EL (cell line): ENCODE data around the gene SLC16A12.
"Not testable (repeated sequence)": the region's sequence is repeated elsewhere in the genome, so short reads cannot be mapped to it uniquely, and the experiment has no call there.

Experiments used
- DNase-seq: peaks from one replicate; pipeline ENCODE4 v3.0.0-alpha.2; 2016

Gene SLC16A12

DNA sequence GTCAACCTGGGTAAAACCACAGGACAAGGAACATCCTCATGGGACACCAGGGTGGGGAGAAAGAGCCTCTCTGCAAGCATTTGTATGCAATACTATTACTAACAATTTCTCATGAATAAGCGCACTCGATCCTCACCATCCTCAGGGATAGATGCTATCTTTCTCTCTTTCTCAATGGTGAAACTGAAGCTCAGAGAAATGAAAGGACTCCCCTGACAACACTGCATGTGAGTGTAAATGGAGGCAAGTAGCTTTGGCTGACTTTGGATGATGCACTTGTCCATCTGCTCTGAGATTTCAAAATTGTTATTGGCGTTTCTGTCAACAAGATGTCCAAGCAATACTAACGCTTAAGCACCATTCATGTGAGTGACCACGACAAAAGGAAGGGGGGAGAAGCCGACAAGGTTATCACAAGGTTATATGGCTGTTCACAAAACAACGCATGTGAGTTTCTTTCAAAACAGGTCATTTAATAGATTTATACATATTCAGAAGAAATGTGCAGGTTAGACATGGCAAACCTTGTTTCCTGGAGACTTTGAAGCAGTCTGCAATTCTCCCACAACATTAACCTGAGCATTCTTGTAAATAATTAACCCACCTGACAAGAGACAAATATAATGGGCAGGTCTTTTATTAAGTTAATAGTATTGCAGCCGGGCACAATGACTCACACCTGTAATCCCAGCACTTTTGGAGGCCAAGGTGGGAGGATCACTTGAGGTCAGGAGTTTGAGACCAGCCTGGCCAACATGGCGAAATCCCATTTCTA, 67.0 kb downstream of the SLC16A12 start:
- no peak for DNase-seq

DNA sequence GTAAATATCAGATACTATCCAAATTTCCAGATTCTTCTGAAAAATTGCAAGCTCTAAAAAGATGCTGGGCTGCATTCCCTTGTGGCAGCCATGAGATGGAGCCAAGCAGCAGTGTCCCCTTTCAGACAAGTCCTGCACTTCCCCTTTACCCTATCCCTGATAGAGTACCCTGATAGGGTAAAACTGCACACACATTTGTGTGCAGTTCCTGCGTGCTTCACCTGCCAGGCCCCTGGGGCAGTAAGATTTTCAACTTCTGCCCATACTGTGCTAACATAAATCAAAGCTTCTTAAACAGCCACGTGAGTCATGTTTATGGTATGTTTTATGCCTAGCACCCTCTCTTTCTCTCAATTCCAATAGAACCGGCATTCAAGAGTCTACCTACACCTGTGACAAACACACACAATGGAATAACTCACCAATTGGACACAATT, 68.8 kb downstream of the SLC16A12 start:
- peak; percentile 59 for DNase-seq

DNA sequence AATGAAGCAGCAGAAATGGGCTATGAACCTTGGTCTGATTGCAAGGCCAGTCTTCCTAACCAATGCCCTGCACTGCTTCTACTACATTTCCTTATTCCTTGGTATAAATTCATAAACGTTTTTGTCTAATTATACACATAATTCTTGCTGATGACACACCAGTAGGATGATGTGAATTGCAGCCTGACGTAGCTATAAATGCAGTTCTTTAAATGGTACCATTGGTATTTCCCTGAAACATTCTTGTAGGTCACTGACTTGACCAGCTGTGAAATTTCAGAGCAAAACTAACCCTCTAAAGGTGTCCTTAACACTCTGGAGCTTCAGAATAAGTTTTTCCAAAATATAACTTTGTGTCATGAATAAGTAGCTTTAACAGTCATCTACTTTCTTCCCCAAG, 70.2 kb downstream of the SLC16A12 start:
- no peak for DNase-seq

DNA sequence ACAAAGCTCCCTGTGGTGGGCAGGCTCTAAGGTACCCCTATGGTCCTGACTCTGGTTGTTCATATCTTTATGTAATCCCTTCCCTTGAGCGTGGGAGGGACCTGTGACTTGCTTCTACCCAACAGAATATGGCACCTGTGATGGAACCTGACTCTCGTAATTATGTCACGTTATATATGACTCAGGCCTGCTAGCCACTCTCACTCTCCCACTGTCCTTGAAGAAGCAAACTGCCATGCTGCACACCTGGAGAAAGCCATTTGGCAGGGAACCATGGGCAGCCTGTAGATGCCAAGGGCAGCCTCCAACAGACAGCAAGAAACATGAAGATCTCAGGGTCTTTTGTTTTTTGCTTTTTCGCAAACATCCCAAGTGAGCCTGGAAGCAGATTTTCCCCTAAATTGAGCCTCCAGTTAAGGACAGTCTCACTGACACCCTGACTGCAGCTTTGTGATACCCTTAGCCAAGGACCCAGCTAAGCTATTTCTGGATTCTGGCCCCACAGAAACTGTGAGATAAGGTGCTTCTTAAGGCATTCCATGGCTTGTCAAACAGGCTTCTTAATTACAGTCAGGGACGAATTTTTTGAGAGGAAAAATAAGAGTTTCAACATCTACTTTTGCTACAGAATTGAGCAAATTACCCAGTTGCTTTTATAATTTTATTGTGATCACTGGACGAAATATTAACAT, 71.4 kb downstream of the SLC16A12 start:
- DNase-seq: no peak

DNA sequence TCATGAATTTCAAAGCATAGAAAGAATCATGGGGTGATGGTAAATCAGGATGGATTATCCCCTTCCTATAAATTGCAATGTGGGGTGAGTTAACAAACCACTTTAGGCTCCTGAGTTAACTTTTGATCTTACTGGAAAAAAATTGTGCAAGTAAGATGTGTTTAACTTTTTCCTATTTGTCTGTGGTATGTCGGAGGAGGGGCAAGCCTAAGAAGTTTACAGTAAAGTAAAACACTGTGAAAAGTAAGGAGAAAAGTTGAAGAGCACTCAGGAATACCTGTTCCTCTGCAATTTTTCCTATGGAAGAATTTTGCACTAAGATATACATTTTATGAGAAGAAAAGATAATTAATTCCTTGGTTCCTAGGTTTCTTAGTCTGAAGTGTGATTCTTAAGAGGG, 76.6 kb downstream of the SLC16A12 start:
- DNase-seq: peak; percentile 16

DNA sequence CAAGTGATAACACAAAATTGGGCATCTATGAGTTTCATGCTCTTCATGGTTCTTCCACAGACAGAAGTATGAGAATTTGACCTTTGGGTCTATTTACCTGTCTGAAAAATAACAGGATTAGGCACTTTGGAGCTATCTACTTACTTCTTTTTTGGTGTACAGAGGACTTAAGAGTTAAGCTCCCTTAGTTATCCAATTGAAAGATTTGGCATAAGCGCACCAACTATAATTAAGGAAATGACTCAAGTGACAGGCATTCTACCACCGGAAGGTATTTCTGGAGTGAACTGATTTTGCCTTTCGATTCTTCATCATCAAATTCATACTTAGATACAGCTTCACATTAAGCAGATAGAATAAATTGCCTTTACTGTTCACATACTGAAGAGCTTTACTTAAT, 77.1 kb downstream of the SLC16A12 start:
- peak; percentile 86 for DNase-seq

DNA sequence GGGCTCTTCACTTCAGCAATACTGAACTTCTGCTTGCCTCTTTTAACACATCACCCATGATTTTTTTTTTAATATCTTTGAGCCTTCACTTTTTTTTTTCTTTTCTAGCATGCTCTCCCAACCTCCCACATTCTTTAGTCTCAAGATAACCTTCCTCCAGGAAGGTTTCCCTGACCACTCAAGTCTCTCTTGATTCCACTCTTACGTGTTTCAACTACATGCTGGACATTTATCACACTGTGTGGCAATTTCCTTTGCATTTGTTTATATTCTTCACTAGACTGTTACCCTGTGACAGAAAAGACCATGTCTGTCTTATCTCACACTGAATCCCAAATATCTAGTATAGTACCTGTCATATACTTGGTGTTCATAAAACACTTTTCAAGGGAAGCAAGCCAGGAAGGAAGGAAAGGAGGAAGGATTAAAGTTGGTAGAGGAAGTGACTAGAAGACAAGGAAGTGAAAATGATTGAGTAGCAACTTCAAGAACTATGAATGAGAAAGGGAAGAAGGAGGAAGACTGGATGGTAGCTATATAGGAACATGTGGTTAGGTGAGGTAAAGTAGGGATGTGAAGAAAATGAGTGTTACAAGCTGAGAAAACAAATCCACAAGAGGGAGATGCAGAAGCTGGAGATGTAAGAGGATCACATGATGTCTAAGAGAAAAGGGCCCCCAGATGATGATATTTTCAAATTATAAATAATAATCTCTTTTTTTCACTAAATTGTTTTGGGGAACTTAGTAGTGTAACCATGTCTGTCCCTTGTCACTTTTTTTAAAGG, 80.6 kb downstream of the SLC16A12 start:
- no peak for DNase-seq

DNA sequence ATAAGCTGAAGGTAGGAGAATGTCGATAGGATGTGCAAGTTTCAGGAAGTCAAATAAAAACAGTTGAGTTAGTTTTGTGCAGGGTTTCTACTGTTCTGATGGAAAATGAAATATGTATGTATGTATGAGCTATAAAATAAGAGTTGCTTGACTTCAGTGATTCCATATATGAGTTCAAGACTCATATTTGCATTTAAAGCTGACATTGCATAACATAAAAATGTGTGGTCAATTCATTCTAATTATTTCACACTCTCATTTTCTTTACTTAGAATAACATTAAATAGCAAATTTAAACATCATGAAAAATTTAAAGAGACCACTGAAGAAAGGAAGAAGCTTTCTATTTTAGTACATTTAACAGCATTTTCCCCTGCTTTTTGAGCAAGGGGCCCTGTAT, 83.2 kb downstream of the SLC16A12 start:
- DNase-seq: no peak

DNA sequence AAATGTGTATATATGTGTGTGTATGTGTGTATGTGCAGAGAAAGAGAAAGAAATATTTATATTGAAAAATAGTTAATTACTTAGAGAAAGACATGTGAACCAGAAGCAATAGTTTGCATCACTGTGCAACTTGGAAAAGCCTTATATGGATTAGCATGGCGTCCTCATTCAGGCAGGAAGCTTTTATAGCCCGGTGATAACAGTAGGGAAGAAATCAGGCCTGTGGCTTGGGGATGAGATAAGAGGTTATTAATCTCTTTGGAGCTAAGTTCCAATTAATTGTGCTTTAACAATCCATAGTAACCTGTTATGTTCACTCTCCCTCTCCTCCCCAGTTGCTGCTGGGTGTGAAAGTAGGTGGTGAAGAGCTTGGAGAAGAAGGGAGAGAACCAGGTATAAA, 84.5 kb downstream of the SLC16A12 start:
- DNase-seq: no peak

DNA sequence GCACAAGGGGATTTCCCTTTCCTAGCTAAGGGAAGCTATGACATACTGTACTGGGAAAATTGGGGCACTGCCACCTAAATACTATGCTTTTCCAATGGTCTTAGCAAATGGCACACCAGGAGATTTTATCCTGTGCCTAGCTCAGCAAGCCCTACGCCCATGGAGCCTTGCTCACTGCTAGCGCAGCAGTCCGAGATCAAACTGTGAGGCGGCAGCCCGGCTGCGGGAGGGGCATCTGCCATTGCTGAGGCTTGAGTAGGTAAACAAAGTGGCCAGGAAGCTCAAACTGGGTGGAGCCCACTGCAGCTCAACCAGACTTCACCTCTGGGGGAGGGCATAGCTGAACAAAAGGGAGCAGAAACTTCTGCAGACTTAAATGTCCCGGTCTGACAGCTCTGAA, 90.6 kb downstream of the SLC16A12 start:
- DNase-seq: not testable (repeated sequence)

DNA sequence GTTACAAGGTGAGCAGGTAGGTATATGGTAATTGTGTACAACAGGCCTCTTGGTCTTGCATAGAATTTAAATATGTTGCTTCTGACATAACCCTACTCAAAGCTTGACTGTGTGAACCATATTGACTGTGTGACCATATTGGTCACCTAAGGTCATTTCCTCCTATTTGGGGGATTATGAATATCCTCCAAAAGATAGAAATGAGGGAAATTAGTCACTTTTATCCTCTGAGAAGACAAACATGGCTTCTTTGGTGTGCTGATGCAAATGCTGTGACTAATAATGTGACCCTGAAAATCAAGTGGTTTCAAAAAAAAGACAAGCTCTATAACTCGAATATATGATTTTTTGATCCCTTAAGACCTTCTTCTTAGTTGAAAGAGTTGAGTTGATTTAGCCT, 93.1 kb downstream of the SLC16A12 start:
- no peak for DNase-seq

DNA sequence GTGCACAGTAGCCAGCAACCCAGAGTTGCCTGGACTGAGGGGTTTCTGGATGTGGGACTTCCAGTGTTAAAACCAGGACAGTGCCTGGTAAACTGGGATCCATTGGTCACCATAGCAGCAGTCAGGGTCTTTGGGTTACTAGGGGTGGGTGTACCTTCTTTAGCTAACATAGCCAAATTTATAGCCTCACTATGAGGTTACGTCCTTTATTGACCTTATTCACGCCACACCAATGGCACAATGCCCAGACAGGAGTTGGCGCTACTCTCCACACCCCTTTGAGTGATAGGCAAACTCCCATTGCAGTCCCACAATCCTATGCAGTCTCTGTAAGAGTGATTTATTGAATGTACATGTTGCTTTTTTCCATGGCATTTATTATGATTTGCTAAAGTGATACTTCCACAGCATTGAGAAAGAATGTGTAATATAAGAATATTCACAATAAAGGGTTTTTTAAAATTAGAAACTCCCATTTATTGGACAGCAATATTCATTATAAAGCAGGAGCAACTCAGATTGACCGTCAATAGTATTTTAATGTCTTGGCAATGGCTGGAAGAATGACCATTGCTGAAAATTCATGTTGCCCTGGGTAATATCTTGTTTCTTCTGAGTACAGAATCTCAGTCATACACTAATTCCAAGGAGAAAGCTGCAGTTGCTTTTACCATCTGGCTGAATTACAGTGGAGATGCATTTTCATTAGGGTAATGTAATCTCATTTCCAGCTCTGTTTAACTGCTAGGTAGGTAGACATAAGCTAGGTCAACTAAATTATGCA, 95.0 kb downstream of the SLC16A12 start:
- DNase-seq: no peak

DNA sequence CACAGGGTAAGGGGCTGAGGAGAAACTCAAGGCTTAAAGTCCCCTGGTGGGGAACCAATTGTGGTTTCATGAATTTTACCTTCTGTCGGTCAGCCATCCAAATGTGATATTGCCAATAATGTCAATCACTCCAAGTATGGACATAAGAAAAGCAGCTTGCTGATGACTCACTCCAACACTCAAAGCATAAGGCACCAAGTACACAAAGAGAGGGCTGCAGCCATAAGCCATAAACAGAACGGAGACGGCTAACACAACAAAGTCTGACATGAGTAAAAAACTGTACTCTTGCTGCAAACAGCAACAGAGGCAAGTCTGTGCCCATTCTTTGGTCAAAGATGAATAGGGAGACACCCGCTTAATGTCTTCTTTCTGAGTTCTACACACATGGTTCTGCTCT, 96.9 kb downstream of the SLC16A12 start:
- DNase-seq: no peak

DNA sequence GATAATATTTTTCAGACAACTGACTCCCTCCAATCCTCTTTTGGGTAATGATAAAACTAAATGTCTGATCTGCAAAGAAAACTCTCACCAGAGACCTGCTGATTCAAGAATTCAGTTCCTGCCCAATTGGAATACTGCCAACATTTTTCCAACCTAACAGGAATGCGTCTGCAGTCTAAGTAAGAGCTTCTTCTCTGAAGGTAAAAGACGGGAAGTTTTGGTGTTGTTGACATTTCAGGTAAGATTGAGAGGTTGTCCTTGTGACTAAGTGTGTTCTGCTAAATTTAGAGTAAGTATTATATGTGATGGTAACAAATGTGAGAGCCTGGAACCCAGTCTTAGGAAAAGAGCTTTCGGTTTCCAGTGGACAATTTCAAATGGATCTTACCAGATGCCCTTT, 103.4 kb downstream of the SLC16A12 start:
- DNase-seq: peak; percentile 69

DNA sequence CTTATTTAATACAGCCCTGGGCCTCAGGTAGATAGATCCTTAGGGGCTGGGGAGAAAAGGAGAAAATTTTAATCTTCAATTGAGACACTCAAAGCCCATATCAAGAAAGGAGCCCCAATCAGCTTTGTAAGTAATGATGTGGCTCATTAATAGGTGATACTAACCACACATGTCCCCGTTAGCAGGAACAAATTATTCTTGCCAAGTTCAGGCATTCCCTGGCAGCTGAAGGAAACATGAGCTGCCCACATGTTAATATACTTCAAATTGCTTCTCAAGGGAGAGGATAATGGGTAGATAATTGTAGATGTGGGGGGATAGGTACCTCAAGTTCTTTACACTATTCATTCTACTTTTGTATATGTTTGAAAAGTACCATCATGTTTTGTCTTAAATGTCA, 106.5 kb downstream of the SLC16A12 start:
- DNase-seq: no peak

DNA sequence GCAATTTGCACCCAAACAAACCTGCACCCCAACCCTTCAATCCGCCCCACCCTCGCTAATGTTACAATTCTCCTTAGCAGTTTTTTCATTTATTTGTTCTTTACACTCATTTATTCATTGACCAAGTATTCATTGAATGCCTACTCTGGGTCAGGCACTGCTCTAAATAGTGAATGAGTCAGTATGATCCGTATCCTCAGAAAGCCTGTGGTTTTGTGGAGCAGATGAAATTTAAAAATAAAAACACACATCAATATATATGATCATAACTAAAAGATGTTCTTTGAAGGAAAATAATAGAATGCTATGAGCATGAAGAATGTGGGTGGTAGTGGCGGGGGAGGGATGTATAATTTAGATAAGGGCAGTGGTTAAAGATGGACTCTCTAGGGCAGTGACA, 107.8 kb downstream of the SLC16A12 start:
- peak; percentile 82 for DNase-seq

DNA sequence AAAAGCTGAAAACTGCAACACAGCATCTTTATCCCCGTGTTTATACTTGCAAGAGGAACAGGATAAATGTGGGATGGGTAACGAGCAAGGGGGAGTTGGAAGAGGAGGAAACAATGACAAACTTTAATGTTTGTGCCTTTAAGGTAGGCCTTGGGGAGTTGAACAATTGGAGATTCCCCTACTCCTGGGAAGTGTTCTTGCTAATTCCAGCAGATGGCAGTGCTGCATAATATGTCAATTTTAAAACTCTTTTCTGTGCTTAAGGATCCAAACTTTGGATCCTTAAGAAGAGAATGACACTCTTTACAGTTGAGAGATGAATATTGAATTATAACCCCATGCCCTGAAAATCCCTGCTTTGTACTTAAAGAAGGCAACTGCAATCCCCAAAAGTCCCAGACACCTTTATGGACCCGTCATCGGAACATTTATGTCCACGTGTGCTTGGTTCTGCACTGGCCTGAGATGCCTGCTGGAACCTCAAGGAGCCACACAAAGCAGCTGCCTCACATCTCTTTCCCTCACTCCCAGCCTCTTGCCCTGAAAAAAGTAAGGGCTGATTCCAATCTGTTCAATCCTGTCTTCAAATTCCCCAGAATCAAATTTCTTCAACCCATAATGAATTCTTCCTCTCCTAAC, 109.0 kb downstream of the SLC16A12 start:
- DNase-seq: peak; percentile 66

DNA sequence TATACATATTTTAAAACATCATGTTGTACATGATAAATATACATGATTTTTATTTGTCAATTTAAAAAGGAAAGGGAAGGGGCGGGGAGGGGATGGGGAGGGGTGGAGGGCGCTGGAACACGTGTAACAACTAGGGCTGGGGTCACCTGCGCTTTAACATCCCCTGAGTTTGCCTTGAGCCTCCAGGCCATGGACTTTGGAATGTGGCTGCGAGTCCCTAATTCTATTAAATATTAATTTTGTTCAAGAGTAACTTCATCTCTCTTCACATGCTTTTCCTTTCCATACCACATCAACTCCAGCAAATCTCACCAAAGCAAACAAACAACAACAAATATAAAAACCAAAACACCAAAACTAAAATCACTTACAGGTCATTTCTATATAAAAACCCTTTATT, 110.4 kb downstream of the SLC16A12 start:
- DNase-seq: no peak

DNA sequence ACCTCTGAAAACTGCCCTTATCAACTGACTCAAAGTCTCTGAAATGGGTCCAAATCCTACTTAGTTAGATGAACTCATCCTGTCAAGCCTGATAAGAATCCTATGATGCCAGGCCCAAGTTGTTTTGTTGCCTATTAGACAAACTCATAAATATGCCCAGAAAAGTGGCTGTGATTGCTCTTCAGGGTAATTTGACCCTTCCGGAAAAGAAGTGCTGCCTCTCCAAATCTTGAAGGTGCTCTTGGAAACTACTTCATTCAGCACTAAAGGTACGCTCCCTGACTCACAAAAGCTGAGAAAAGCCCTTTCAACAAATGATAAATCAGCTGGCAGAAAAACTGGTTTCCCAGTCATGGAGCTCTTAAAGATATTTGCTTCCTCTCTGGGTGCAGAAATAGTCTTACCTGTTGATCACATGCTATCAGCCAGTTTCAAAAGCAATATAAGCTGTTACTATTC, 114.3 kb downstream of the SLC16A12 start:
- no peak for DNase-seq

DNA sequence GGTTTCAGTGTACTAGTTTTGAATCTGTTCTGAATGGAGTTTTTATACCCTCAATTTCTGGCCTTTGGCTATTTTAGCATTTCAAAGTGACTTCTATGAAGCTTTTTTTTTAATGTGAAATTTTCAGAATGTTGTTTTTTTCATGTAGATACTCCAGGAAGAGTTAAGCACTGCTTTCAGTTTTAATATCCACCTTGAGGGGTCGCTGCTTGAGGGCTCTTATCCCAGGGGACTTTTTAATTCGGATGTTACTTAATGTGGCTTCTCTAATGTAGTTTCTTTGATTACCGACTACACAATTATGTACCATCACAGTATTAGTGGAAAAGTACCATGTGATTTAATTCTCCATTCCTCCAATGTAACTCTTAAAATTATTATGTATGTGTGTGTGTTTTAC, 115.8 kb downstream of the SLC16A12 start:
- DNase-seq: no peak

DNA sequence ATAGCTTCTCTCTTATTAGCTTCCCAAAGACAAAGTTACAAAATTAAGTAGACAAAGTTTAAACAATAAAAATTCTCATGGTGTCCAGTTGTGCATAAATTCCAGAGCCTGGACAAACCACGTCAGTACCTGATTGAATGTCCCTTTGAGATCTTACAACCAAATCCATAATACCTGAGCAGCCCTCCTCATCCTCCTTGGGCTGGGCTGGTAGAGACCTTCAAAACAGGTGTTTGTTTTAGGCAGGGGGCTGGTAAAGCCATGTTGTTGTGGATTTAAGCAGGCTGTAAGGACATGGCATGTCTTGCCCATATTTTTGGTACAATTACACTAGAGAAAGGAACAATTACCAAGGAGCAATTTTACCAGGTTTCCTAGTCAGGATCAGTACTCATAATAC, 118.9 kb downstream of the SLC16A12 start:
- no peak for DNase-seq
